AG09319 (cell line): ENCODE measurements around the gene FGD3.
"Not testable (repeated sequence)": the region's sequence is repeated elsewhere in the genome, so short reads cannot be mapped to it uniquely, and the experiment has no call there.

Experiments
- DNase-seq: peaks from one replicate; pipeline ENCODE4 v3.0.0-alpha.2; 2010; ENCODE audit warnings: low read depth; ENCODE audit errors: extremely low read depth
- TF ChIP-seq, protein P1 (sequence below): IDR thresholded peaks from 2 replicates; pipeline ENCODE4 v1.5.1; 2011; ENCODE audit warnings: low read depth, mild to moderate bottlenecking, inconsistent platforms, low read length, moderate library complexity

The FGD3 gene, protein sequence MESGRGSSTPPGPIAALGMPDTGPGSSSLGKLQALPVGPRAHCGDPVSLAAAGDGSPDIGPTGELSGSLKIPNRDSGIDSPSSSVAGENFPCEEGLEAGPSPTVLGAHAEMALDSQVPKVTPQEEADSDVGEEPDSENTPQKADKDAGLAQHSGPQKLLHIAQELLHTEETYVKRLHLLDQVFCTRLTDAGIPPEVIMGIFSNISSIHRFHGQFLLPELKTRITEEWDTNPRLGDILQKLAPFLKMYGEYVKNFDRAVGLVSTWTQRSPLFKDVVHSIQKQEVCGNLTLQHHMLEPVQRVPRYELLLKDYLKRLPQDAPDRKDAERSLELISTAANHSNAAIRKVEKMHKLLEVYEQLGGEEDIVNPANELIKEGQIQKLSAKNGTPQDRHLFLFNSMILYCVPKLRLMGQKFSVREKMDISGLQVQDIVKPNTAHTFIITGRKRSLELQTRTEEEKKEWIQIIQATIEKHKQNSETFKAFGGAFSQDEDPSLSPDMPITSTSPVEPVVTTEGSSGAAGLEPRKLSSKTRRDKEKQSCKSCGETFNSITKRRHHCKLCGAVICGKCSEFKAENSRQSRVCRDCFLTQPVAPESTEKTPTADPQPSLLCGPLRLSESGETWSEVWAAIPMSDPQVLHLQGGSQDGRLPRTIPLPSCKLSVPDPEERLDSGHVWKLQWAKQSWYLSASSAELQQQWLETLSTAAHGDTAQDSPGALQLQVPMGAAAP

DNA sequence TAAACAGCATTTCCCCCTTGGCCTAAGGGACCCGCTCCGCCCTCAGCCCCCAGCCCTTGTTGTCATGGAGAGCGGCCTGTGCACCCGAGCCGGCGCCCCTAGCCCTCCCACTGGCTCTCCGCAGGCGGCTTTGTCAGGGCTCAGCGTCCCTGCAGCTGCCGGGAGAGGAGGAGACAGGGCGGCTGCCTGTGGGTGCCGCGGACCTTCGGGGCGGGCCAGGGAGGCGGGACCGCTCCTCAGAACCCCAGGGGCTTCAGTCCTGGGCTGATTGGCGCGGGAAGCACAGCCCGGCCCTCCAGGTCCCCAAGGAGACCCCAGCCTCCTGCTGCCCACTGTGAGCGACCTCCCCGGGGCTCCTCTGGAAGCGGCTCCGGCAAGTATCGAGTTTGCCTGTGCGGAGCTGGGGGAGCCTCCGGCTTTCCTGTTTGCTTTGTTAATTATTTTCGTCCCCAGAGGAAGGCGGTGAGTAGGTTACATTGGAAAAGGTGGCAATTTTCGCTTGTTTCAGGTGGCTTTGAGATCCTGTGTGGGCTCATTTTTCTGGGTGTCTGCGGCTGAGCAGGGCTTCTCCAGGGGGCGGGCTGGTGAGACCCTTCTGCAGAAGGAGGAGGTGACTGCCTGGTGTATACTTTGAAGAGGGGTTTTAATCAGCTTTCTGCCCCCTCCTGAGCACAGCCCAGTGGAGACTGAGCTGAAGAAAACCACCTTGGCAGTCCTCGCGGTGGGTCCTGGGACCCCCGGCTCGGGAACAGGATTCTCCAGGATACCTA is at the start of gene FGD3:
TSS of gene FGD3 (plus strand) at position 256 of the 770 bp plus-strand sequence. CDS start 28,734 bp downstream, outside the sequence.
- TF ChIP-seq, protein P1, sequence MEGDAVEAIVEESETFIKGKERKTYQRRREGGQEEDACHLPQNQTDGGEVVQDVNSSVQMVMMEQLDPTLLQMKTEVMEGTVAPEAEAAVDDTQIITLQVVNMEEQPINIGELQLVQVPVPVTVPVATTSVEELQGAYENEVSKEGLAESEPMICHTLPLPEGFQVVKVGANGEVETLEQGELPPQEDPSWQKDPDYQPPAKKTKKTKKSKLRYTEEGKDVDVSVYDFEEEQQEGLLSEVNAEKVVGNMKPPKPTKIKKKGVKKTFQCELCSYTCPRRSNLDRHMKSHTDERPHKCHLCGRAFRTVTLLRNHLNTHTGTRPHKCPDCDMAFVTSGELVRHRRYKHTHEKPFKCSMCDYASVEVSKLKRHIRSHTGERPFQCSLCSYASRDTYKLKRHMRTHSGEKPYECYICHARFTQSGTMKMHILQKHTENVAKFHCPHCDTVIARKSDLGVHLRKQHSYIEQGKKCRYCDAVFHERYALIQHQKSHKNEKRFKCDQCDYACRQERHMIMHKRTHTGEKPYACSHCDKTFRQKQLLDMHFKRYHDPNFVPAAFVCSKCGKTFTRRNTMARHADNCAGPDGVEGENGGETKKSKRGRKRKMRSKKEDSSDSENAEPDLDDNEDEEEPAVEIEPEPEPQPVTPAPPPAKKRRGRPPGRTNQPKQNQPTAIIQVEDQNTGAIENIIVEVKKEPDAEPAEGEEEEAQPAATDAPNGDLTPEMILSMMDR = no peak
- DNase-seq = no peak

DNA sequence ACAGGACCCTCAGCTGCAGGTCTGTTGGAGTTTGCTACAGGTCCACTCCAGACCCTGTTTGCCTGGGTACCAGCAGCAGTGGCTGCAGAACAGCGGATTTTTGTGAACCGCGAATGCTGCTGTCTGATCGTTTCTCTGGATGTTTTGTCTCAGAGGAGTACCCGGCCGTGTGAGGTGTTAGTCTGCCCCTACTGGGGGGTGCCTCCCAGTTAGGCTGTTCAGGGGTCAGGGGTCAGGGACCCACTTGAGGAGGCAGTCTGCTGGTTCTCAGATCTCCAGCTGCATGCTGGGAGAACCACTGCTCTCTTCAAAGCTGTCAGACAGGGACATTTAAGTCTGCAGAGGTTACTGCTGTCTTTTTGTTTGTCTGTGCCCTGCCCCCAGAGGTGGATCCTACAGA is 42.2 kb upstream of the FGD3 start:
- DNase-seq = not testable (repeated sequence)

DNA sequence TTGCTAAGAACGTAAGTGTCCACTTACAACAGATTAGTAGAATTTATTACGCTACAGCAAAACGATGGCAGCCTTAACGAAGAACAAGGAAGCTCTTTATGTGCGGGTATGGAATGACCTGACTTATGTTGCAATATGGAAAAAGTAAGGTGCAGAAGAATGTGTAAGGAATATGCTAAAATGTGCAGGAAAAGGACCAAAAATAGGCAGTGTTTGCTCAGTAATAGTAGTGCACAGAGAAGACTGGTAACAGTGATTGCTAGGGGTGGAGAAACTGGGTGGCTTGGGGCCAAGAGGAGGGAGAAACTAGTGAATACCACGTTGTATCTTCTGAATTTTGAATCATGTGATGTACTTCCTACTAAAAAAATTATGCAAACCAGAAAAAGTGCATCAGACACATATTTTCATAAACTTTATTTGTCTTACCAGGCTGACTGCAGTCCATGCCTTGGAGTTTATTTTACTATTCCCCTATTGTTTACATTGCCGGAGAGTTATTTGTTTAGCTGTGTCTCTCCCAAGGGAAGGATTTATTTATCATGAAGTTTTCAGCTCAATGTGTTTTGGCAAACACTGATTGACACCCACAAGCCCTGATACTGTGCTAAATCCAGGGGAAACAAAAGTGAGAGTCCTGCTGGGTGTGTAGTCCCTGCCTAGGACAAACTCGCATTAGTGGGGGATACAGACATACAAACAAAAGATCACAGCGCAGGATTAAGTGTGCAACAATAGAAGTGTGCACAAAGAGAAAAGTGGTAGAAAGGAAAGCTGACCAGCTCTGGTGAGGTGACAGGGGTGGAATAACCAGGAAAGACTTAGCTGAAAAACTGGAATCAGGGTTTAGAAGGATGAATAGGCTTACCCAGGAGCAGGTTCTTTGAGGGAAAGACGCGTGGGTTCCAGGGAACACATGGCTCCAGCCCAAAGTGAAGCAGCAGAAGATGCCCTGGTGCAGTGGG is 35.5 kb upstream of the FGD3 start:
- no peak for DNase-seq

DNA sequence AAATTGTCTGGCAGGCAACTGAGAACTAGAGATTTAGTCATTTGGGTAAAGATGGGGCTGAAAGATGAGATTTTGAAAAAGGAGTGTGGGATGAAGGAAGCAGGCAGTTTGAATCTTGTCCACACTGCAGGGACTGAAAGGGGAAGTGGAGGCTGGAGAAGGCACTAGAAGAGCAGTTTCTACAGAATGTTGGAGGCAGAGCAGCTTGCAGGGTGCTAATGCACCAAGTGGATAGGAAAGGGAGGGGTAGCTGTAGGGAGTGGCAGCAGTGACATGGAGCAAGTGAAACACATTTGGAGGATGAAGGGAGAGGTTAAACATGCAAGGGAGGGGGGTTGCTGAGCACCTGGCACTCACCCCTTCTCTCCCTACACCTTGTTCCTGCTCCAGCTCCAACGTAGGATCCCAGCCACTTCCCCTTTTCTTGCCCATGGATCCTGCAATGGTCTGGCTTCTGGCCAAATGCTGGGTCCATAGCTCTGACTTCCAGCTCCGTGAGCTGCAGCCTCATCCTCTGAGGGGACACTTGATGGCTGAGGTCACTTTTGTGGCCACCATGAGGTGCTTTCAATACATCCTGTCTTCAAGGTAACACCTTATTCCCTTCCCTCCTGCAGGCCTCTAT is 30.0 kb upstream of the FGD3 start:
- no peak for DNase-seq
- TF ChIP-seq, protein P1 = no peak

More for the DNA sequence above, 35.5 kb upstream of the FGD3 start:
- TF ChIP-seq, protein P1 = no peak

DNA sequence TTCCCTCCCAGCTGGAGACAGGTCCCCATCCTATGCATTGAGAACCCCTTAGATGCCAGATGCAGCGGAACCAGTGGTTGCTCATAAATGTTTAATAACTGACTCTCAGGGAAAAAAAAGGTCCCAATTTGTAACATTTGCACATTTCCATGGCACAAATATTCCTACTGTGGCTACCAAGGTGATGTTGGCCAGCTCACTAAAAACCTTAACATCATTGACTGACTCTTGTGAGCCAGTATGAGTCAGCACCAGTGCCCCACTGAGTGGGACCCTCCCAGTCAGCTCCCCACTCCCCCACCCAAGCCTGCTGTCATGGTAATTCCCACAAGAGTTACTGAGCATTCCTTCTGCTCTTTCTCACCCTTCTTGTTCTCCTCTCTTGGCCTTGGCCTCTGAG is 26.9 kb upstream of the FGD3 start:
- no peak for DNase-seq
- TF ChIP-seq, protein P1 = no peak

DNA sequence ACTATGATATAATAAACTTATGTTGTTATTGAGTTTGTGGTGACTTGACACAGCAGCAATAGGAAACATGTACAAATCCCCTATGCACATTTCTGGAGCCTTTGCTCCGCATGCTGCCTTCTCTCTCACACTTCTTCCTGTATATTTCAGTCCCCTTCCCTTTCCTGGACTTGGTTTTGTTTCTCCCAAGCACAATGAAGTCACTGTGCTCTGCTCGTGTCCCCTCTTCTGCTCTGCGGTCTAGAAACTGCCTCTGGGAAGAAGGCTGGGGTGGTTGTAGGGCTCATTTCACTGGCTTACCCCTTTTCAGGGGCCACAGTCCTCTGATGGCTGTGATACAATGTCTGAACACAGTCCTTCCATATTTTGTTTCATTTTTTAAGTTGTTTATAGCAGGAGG is 15.7 kb upstream of the FGD3 start:
- TF ChIP-seq, protein P1 = no peak
- no peak for DNase-seq
